OCI-LY1 (cell line): ENCODE measurements around the gene RPRD1A.

Experiments
- H2AFZ ChIP-seq: fragments of 200-600 bp; sonication (generic), shearing (Covaris generic); 2 replicates; pipeline ENCODE4 v1.6.0; 2014; ENCODE audit warnings: antibody characterized with exemption, mild to moderate bottlenecking, low read length
- H3F3A ChIP-seq: fragments of 200-600 bp; sonication (generic), shearing (Covaris generic); 2 replicates; pipeline ENCODE4 v1.6.0; 2014; ENCODE audit warnings: mild to moderate bottlenecking, antibody characterized with exemption, low read length, moderate library complexity; ENCODE audit not compliant: insufficient read depth
- H3K27ac ChIP-seq: fragments of 200-600 bp; sonication (generic); 2 replicates; pipeline ENCODE4 v1.5.1; 2014; ENCODE audit warnings: low read length, mixed run types, mild to moderate bottlenecking, low read depth; ENCODE audit not compliant: poor library complexity, severe bottlenecking
- H3K27me3 ChIP-seq: fragments of 200-600 bp; sonication (generic); 2 replicates; pipeline ENCODE4 v1.6.0; 2014; ENCODE audit warnings: antibody characterized with exemption, mild to moderate bottlenecking, low read length, moderate library complexity; ENCODE audit not compliant: insufficient read depth
- H3K36me3 ChIP-seq: fragments of 200-600 bp; sonication (generic); 2 replicates; pipeline ENCODE4 v1.6.1; 2014; ENCODE audit warnings: mild to moderate bottlenecking, antibody characterized with exemption, low read length, moderate library complexity, mixed read lengths; ENCODE audit not compliant: insufficient read depth
- H3K4me1 ChIP-seq: fragments of 200-600 bp; sonication (generic); 2 replicates; pipeline ENCODE4 v1.5.1; 2014; ENCODE audit warnings: mild to moderate bottlenecking, low read length, moderate library complexity; ENCODE audit not compliant: insufficient read depth, severe bottlenecking
- H3K4me2 ChIP-seq: fragments of 200-600 bp; sonication (generic), shearing (Covaris generic); 2 replicates; pipeline ENCODE4 v1.6.1; 2014; ENCODE audit warnings: low read length
- H3K4me3 ChIP-seq: fragments of 200-600 bp; sonication (generic); 2 replicates; pipeline ENCODE4 v1.5.1; 2014; ENCODE audit warnings: low read length, low read depth, mild to moderate bottlenecking, mixed read lengths; ENCODE audit not compliant: poor library complexity, severe bottlenecking
- H3K79me2 ChIP-seq: fragments of 200-600 bp; shearing (Covaris generic); 2 replicates; pipeline ENCODE4 v1.6.1; 2016; ENCODE audit warnings: mixed run types, low read length, mixed read lengths; ENCODE audit not compliant: insufficient read depth
- H3K9ac ChIP-seq: fragments of 200-600 bp; sonication (generic), shearing (Covaris generic); 2 replicates; pipeline ENCODE4 v1.6.1; 2014; ENCODE audit warnings: mild to moderate bottlenecking, low read length, mixed read lengths
- H3K9me2 ChIP-seq: fragments of 200-600 bp; sonication (generic), shearing (Covaris generic); 2 replicates; pipeline ENCODE4 v1.6.1; 2014; ENCODE audit warnings: low read depth, mild to moderate bottlenecking, low read length, mixed read lengths
- H3K9me3 ChIP-seq: fragments of 200-600 bp; shearing (Covaris generic); 2 replicates; pipeline ENCODE4 v1.6.1; 2014; ENCODE audit warnings: low read length, mixed read lengths
- H4K20me1 ChIP-seq: fragments of 200-600 bp; sonication (generic), shearing (Covaris generic); 2 replicates; pipeline ENCODE4 v1.6.0; 2016; ENCODE audit warnings: mild to moderate bottlenecking, low read length; ENCODE audit not compliant: insufficient read depth
- CTCF ChIP-seq: fragments of 200-600 bp; sonication (generic), shearing (Covaris generic); IDR thresholded peaks from 2 replicates; pipeline ENCODE4 v1.5.1; 2017; ENCODE audit warnings: mild to moderate bottlenecking, antibody characterized with exemption, low read length, moderate library complexity, mixed read lengths
- EZH2 ChIP-seq: fragments of 200-600 bp; sonication (generic), shearing (Covaris generic); IDR thresholded peaks from 2 replicates; pipeline ENCODE4 v1.8.0; 2017; ENCODE audit warnings: borderline replicate concordance, mixed run types, mild to moderate bottlenecking, antibody characterized with exemption, low read length, moderate library complexity, mixed read lengths

The RPRD1A gene

GRCh38 chr18:35941299-35941698 lies 126.1 kb downstream of the RPRD1A start:
- no peaks in the 10 kb centered on the region for H3K9me2 ChIP-seq
- H3K79me2 ChIP-seq: no peaks in the 10 kb centered on the region
- H3K27me3 ChIP-seq: no peaks in the 10 kb centered on the region
- H3K27ac ChIP-seq: no peak overlapping the region
- no peak for TF ChIP-seq CTCF
- no peak for TF ChIP-seq EZH2
- no peak overlapping the region for H3K9ac ChIP-seq
- no peaks in the 10 kb centered on the region for H3K4me1 ChIP-seq
- H3F3A ChIP-seq: no peaks in the 10 kb centered on the region
- no peaks in the 10 kb centered on the region for H3K36me3 ChIP-seq
- no peaks in the 10 kb centered on the region for H4K20me1 ChIP-seq
- H3K4me2 ChIP-seq: no peak overlapping the region
- no peak overlapping the region for H2AFZ ChIP-seq
- H3K9me3 ChIP-seq: no peaks in the 10 kb centered on the region
- no peak overlapping the region for H3K4me3 ChIP-seq
